G401 (cell line): ENCODE measurements around the gene TMEM108. TPM values are rescaled to one million over a fixed set of nuclear protein-coding genes. Genes with fewer than 3 reads are reported as not detected.
"Not testable (repeated sequence)": the region's sequence is repeated elsewhere in the genome, so short reads cannot be mapped to it uniquely, and the experiment has no call there.

Experiments used
- DNase-seq: peaks from one replicate; pipeline ENCODE4 v3.0.0-alpha.2; 2015; ENCODE audit warnings: low spot score
- in situ Hi-C: cut with HindIII; loops from 2 replicates; pipeline ENCODE4 v1.10.0; 2016; ENCODE audit warnings: low sequenced_read_pairs, mixed read lengths
- total RNA-seq: library from RNA; depleted of rRNA; stranded (reverse); fragments of >200 nt; shearing (Covaris generic); gene quantifications from 2 replicates; pipeline ENCODE4 v1.2.3, GENCODE V29; 2014; rRNA removed

The TMEM108 gene
- not detected in 2 replicates for total RNA-seq

GRCh38 chr3:133038089-133038730 is at the start of gene TMEM108:
Gene TMEM108 (plus strand): TSS chr3:133038391.
- DNase-seq, result peak; percentile 93
- in situ Hi-C loops, result no loop called here

- DNase-seq, result no peak
- in situ Hi-C loops, result no loop called here
These were observed 42.2 kb upstream of the TMEM108 start for GRCh38 chr3:132995971-132996370.

- in situ Hi-C loops, result no loop called here
- no peak for DNase-seq
These were observed 40.6 kb upstream of the TMEM108 start for GRCh38 chr3:132997404-132998185.

GRCh38 chr3:133005032-133005431 is 33.2 kb upstream of the TMEM108 start:
- DNase-seq, result not testable (repeated sequence)

GRCh38 chr3:133007601-133008000 is 30.6 kb upstream of the TMEM108 start:
- in situ Hi-C loops, result no loop called here
- no peak for DNase-seq

More at GRCh38 chr3:133005032-133005431, 33.2 kb upstream of the TMEM108 start:
- in situ Hi-C loops, result not testable (repeated sequence)

GRCh38 chr3:133014325-133014724 is 23.9 kb upstream of the TMEM108 start:
- in situ Hi-C loops, result no loop called here

GRCh38 chr3:133015573-133015972 is 22.6 kb upstream of the TMEM108 start:
- DNase-seq, in situ Hi-C loops: not testable (repeated sequence)

More at GRCh38 chr3:133014325-133014724, 23.9 kb upstream of the TMEM108 start:
- DNase-seq, result no peak

GRCh38 chr3:133016838-133017309 is 21.3 kb upstream of the TMEM108 start:
- DNase-seq, result no peak

GRCh38 chr3:133018921-133019320 is 19.3 kb upstream of the TMEM108 start:
- in situ Hi-C loops, result no loop called here

More at GRCh38 chr3:133016838-133017309, 21.3 kb upstream of the TMEM108 start:
- in situ Hi-C loops, result no loop called here

GRCh38 chr3:133021206-133021605 is 17.0 kb upstream of the TMEM108 start:
- in situ Hi-C loops, result no loop called here
- no peak for DNase-seq

More at GRCh38 chr3:133018921-133019320, 19.3 kb upstream of the TMEM108 start:
- no peak for DNase-seq

- in situ Hi-C loops, result no loop called here
- DNase-seq, result no peak
These were observed 14.8 kb upstream of the TMEM108 start for GRCh38 chr3:133023362-133023761.

GRCh38 chr3:133025546-133025945 is 12.6 kb upstream of the TMEM108 start:
- no peak for DNase-seq
- in situ Hi-C loops, result no loop called here

GRCh38 chr3:133032301-133032700 is 5.9 kb upstream of the TMEM108 start:
- in situ Hi-C loops, result no loop called here
- DNase-seq, result no peak

- in situ Hi-C loops, result no loop called here
- DNase-seq, result no peak
These were observed 755 bp upstream of the TMEM108 start for GRCh38 chr3:133037436-133037835.

- peak; percentile 46 for DNase-seq
- in situ Hi-C loops, result no loop called here
These were observed 662 bp downstream of the TMEM108 start for GRCh38 chr3:133038731-133039375.

- in situ Hi-C loops, result no loop called here
These were observed 2.7 kb downstream of the TMEM108 start for GRCh38 chr3:133040696-133041523.

GRCh38 chr3:133041524-133041829 is 3.3 kb downstream of the TMEM108 start:
- DNase-seq, result no peak
- in situ Hi-C loops, result no loop called here

More at GRCh38 chr3:133040696-133041523, 2.7 kb downstream of the TMEM108 start:
- DNase-seq, result peak; percentile 92

- no peak for DNase-seq
- in situ Hi-C loops, result no loop called here
These were observed 4.6 kb downstream of the TMEM108 start for GRCh38 chr3:133042778-133043177.

- in situ Hi-C loops, result no loop called here
- DNase-seq, result no peak
These were observed 9.8 kb downstream of the TMEM108 start for GRCh38 chr3:133047980-133048379.
